C4-2B (cell line): ENCODE data around the gene RMDN2.

Source experiments
- H3K27ac ChIP-seq: fragments of 450-650 bp; 2 replicates; pipeline ENCODE4 v1.5.1; 2017
- CTCF ChIP-seq: fragments of 450-650 bp; conservative IDR thresholded peaks from 2 replicates; pipeline ENCODE4 v1.5.1; 2017; ENCODE audit warnings: mild to moderate bottlenecking
- ZFX ChIP-seq: fragments of 450-650 bp; IDR thresholded peaks from 2 replicates; pipeline ENCODE4 v1.6.1; 2017

Gene RMDN2

GRCh38 chr2:37984176-37984575 lies 59.1 kb downstream of the RMDN2 start:
- TF ChIP-seq ZFX = no peak
- no peak for TF ChIP-seq CTCF
- H3K27ac ChIP-seq = no peak overlapping the region

- TF ChIP-seq ZFX = no peak
- peak; percentile 36 for TF ChIP-seq CTCF
- H3K27ac ChIP-seq = no peak overlapping the region
Measured at GRCh38 chr2:37984589-37984988, 59.5 kb downstream of the RMDN2 start.

- H3K27ac ChIP-seq = no peak overlapping the region
- TF ChIP-seq ZFX = no peak
- TF ChIP-seq CTCF = no peak
Measured at GRCh38 chr2:37985333-37985732, 60.2 kb downstream of the RMDN2 start.

GRCh38 chr2:37987098-37987775 lies 62.1 kb downstream of the RMDN2 start:
- no peak overlapping the region for H3K27ac ChIP-seq
- TF ChIP-seq CTCF = no peak
- TF ChIP-seq ZFX = no peak

GRCh38 chr2:37992601-37993000 lies 67.5 kb downstream of the RMDN2 start:
- TF ChIP-seq CTCF (no peak), ZFX (no peak)

GRCh38 chr2:37993143-37993542 lies 68.1 kb downstream of the RMDN2 start:
- no peak overlapping the region for H3K27ac ChIP-seq
- TF ChIP-seq CTCF (peak; percentile 16), ZFX (no peak)

More at GRCh38 chr2:37992601-37993000, 67.5 kb downstream of the RMDN2 start:
- no peak overlapping the region for H3K27ac ChIP-seq

GRCh38 chr2:37997629-37998028 lies 72.5 kb downstream of the RMDN2 start:
- H3K27ac ChIP-seq = no peak overlapping the region
- no peak for TF ChIP-seq CTCF
- no peak for TF ChIP-seq ZFX
